HG03175 (cell line): ENCODE measurements around the gene TLX3.

Source experiments
- ATAC-seq: cut with Tn5 transposase; IDR thresholded peaks from one replicate; pipeline ENCODE4 v1.9.1; 2021; ENCODE audit warnings: mild to moderate bottlenecking, moderate library complexity; ENCODE audit not compliant: unreplicated experiment

Gene TLX3

DNA sequence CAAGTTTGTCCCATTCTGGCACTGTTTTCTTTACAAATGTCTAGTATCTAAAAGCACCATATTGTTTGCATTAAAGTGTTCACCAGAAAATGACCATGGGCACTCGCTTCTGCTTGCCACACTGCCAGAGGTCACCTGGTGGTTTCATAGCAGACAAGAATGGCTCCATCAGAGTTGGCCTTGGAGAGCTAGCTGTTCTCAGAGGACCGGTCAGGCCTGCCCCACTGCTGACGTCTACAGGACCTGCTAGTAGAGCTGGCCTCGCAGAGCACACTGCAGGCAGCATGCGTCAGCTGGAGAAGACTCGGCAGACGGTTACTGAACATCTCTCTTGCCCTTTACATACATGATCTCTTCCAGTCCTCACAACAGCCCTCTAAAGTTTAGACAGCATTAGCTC, 8.7 kb upstream of the TLX3 start:
- ATAC-seq, result no peak

DNA sequence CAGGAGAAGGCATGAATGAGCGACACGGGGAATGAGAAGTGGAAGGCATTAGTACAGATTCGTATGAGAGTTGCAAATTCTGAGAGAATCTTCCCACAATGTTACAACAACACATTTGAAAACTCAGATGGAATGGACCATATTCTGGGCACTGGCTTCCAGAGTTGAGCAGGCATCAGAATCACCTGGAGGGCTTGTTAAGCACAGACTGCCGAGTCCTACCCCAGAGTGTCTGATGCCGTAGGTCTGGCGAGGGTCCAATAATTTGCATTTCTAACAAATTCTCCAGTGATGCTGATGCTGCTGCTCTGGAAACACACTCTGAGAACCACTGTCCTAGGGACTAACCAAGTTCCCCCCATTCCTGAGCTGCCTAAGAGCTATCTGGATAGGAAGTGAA, 2.9 kb upstream of the TLX3 start:
- ATAC-seq, result no peak

DNA sequence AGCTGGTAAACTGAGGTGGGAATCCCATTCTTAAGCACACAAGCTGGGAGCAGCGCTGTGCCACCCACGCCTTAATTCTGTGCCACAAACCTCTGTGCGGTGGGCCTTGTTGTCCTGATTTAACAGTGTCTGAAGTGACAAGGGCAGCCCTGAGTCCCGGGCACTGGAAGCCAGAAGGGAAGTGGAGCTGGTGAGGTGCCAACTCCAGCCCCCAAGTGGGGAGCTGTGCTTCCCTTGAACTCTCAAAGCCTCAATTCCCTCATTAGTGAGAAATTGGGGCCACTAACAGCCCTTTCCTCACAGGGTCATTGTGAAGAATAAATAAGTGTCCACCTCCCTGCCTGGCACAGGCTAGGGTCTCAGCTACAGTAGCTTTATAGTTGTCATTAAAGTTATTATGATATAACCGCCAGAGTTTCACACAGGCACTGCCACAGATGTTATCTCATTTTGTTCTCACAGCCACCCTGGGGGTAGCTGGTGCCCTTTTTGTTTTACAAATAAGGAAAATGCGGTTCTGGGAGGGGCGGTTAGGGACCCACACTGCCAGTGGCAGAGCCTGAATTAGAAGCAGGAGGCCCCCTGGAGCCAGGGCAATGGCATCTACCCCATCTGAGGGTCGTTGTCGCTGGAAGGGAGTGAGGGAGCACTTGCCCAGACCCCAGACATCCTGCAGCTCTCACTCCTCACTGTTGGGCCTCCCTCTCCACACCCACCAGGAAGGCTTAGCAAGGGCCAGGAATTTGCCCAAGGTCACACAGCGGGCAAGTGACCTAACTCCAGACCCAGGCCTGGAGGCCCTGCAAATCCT, 2.1 kb upstream of the TLX3 start:
- no peak for ATAC-seq

DNA sequence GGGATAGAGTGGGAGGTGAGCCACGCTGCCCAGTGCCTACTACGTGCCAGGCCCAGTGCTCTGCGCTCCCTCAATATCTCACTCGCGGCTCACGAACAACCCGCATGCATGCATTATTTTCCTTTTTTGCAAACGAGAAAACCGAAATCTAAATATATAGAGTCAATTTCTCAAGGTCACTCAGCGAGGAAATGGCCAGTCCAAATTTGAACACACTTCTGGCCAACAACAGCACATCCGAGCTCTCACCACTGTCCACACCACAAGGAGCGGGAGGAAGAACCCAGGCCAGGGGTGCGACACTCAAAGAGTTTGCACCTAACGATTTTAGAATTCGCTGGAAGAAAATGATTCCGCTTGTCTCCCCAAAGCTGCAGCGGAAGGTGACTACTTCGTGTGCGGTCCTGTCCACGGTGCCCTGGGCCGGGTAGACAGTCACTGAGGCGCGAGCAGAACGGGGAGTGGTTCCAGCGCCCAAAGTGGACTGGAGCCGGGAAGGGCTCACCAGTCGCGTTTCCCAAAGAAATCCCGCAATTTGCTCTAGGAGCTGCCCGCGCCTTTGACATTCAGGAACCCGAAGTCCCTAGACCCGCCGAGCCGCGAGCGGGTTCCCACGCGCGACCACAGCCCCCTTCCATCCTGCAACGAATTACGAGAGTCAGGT, 1.1 kb upstream of the TLX3 start:
- no peak for ATAC-seq

DNA sequence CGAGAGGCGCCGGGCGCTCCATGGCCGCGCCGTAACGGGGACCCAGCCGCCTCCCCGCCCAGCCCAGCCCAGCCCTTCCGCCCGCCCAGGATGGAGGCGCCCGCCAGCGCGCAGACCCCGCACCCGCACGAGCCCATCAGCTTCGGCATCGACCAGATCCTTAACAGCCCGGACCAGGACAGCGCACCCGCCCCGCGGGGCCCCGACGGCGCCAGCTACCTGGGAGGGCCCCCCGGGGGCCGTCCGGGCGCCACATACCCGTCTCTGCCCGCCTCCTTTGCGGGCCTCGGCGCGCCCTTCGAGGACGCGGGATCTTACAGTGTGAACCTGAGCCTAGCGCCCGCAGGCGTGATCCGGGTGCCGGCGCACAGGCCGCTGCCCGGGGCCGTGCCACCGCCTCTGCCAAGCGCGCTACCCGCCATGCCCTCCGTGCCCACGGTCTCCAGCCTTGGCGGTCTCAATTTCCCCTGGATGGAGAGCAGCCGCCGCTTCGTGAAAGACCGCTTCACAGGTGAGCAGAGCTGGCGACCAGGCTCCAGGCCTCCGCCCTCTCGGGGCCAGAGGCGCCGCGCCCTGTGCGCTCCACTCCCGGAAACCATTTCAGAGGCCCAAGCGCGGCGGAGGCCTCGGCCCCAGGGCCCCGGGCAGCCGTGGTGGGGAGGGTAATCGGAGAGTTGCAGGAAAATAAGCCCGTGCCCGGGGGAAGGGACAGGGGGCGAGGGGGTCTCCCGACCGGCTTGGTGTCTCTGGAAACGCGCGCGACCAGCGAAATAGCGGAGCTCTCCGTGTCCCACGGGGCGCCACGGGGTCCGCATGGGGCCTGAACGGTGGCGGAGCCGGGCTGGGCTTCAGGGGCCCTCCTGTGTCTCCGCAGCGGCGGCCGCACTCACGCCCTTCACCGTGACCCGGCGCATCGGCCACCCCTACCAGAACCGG, 496 bp downstream of the TLX3 start:
- no peak for ATAC-seq

DNA sequence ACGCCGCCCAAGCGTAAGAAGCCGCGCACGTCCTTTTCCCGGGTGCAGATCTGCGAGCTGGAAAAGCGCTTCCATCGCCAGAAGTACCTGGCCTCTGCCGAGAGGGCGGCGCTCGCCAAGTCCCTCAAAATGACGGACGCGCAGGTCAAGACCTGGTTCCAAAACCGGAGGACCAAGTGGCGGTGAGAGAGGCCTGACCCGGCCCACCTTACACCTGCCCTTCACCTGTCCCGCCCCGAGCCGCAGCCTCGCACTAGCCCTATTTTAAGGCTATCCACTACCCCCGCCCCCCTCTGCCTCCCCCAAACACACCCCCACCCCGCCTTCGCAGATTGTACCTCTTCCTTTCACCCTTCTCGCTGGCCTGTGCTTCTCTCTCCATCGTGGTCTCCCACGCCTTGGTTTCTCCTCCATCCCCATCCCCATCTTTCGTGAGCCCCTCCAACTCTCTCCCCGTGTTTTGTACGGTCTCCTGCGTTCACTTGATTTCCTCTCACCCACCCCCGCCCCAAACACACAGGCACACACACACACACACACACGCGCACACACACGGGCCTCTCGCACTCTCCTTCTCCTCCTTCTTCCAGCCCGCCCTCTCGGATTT, 1.3 kb downstream of the TLX3 start:
- ATAC-seq, result no peak

DNA sequence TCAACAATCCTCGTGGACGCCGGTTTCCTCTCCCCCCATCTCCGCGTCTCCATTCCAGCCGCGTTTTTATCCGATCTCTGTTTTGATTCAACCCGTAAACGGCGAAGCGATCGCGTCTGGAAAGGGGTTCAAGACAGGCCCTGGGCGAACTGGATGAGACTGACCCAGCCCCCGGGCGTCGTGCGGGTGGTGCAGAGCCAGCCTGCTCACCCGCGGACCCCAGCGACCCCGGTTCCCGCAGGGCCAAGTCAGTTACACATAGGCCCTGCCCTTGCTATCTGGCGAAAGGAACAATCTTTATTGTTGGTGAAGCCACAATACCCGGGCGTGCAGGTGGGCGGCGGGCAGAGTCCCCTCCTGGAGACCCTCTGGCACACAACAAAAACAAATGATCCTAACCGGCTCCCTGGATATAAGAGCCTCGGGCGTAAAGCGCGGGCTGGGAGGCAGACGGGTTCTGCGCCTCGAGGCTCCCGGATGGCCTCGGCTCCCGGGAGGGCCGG, 1.8 kb downstream of the TLX3 start:
- ATAC-seq, result no peak

DNA sequence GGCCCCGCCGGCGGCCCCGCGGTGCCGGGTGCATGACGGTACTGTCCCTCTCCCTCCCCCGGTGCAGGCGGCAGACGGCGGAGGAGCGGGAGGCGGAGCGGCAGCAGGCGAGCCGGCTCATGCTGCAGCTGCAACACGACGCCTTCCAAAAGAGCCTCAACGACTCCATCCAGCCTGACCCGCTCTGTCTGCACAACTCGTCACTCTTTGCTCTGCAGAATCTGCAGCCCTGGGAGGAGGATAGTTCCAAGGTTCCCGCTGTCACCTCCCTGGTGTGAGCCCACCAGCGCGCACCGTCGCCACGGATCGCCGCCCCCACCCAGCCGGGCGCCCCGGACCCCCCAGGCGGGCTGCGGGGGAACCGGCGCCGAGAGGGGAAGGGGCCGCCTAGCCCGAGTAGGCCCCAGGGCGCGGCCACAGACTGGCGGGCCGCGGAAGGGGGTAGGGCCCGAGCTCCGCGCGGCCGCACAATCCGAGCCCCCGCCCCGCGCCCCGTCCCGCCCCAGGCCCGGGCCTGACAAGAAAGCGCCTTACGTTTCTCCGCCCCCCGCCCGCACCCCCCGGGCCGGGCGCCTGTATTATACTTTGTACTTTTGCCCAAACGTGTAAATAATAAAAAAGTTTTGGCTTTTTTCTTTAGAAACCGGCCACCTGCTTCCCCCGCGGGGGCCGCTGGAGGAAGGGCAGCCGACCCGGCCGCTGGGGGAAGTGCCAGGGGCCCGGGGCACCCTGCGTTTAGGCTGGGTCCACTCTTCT, 2.5 kb downstream of the TLX3 start:
- ATAC-seq, result no peak

DNA sequence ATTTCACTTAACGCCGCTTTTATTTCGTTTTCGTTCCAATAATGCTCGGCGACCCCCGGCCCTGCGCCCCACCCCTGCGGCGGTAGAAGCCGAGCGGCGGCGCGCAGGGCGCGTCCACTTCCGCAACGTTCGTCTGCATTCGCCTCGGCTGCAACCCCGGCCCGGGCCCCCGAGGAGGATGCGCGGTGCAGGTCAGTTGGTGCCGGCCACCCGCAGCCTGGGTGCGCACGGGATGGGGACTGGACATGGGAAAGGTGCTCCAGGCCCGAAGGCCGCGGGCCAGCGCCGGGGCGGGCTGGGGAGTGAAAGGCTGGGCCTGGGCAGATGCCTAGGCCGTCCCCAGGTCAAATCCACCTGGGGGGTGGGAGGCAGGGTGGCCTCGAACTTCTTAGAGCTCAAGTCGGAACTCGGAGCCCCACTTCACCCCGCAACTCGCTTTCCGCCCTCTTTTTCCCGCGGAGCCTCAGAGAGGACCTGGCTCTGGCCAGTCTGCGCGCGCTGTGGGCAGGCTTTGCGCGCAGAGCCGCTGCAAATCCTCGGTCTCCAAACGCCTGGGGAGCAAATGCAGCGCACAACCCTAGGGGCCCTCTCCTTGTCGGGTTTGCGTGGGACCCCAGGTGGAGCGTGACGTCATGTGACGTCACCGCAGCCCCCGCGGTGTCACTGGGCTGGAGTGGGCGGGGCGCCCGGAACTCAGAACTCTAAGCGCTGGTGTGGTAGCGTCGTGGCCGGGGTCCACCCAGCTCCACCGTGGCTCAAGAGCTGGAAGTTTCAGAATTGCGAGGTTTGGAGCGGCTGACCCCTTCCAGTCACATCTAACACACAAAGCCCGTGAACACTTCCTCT, 3.3 kb downstream of the TLX3 start:
- no peak for ATAC-seq

DNA sequence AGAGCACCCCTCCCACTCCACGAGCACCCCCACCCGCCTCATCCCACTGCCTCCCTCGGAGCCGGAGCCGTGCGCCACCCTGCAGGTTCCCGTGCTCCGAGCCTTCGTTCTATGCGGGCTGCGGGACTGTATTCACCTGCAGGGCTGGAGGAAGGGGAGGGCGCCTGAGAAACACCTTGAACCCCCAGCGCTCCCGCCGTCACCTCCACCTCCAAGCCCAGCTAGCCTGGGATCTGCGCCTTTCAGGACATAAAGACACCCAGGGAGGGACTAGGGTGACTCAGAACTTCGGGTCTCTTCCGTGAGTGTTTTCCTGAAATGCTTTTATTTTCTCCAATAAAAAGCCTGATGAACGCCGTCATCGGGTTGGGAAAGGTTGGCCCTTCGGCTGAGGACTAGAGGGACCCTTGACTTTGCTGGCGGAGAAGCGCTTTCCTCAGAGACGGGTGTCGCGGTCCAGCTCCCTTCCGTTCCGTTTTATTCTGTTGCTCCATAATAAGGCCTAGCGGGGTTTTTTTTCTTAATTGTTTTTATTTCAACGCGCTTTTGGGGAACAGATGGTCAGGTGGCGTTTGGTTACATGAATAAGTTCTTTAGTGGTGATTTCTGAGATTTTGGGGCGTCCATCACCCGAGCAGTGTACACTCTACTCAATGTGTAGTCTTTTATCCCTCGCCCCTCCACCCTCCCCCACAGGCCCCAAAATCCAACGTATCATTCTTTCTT, 4.6 kb downstream of the TLX3 start:
- no peak for ATAC-seq

DNA sequence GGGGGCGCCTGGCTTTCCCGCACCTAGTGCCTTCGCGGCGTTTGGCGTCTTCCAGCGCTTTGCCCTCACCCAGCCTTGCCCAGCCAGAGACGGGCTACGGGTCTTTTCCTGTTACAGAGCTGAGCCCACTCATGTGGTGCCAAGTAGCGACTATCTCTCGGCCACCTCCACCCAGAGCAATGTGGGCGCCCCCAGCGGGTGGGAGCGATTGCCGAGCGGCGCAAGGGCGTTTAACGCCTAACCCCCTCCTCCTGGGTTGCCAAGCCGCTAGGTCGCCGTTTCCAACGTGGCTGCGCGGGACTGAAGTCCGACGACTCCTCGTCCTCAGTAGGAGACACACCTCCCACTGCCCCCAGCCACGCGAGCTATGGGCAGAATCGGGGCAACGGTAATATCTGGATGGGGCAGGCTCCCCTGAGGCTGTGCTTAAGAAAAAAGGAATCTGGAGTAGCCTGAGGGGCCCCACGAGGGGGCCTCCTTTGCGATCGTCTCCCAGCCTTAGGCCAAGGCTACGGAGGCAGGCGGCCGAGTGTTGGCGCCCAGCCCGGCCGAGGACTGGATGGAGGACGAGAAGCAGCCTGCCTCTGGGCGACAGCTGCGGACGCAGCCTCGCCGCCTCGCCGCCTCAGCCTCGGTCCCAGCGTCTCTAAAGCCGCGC, 5.8 kb downstream of the TLX3 start:
- no peak for ATAC-seq

DNA sequence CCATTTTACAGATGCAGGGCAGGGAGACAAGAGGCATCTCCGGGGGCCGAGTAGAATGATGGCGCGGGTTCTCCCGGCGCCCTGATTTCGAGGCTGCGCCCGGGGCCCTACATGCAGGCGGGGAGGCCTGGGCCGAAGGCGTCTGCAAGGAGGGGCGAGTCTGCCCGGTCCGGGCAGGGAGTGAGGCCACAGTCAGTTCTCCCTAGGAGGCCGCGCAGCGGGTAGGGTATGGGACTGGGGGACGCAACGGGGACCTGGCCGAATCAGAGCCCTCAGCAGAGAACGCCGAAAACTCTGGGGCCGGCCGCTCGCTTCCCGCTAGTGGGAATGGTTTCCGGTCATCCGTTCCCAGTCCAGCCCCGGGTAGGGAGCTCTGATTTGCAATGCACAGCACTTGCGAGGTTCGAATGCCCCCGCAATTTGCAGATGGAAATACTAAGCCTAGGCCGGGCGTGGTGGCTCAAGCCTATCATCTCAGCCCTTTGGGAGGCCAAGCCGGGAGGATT, 6.4 kb downstream of the TLX3 start:
- no peak for ATAC-seq

DNA sequence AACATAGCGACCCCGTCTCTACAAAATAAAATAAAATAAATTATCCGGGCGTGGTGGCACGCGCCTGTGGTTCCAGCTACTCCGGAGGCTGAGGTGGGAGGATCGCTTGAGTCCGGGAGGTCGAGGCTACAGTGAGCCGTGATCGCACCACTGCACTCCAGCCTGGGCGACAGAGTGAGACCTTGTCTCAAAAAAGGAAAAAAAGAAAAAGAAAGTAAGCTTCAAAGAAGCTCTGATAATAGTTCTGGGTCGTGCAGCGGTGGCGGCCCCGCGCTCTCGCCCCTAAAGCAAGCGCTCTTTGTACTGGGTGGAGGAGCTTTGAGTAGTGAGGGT, 6.8 kb downstream of the TLX3 start:
- no peak for ATAC-seq

DNA sequence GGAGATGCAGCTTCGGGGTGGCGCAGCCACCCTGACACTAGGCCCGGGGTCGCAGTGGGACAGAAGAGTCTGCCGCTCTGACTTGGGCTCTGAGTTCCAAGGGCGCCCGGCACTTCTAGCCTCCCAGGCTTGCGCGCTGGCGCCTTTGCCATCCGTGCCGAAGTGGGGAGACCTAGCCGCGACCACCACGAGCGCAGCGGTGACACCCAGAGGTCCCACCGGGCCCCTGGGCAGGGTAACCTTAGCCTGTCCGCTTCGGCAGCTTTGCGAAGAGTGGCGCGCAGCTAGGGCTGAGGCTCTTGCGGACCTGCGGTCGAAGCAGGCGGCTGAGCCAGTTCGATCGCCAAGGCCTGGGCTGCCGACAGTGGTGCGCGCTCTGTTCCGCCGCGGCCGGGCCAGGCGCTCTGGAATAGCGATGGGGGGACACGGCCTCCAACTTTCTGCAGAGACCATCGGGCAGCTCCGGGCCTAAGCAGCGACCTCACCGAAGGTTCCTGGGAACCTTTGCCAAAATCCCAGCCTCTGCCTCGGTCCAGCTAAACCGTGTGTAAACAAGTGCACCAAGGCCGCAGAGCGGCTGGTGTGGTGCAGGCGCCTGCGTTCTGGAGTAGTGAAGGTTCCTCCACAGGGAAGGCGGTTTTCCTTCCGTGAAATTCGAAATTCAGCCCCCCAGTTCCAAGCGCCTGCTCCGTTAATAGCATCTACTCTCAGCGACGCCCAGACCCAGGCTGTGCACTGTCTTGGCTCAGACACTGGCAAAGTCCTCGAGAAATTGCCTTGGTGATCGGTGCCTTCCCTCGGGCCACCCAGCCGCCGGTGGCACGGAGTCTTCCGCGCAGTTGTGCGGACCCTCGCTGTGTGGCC, 7.4 kb downstream of the TLX3 start:
- no peak for ATAC-seq

DNA sequence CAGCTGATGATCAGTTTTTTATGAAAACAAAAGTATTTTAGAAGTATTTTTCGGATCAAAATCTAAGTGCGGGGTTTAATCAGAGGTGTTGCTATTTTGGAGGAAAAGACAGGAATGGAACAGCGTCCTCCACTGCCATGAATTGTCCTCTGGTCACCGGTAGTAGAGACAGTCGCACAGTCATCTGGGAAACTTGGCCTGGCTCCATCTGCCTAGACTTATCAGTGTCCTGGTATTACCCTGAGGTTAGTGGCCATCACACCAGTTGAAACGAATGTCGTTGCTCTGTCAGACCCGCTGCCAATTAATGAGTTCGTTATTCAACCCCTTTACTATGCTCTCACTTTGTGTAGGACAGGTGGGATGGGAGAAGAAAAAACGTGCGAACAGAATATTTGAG, 8.2 kb downstream of the TLX3 start:
- no peak for ATAC-seq

DNA sequence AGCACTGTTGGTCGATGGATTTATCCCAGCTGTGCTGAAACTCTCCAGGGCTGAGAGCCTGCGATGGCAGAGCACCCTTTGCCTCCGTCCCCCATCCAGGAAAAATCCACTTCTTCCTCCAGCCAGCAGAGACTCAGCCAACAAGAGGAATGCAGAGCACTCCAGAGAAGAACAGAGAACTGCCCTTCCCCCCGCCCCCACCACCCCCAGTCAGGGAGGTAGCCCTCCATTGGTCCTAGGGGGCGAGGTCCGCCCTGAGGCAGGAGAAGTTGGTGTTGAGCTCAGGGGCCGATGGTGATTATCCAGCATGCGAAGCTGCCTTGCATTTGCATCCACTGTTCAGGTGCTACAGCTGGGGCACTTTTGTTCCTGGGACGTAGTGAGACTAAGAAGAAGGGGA, 9.0 kb downstream of the TLX3 start:
- no peak for ATAC-seq

DNA sequence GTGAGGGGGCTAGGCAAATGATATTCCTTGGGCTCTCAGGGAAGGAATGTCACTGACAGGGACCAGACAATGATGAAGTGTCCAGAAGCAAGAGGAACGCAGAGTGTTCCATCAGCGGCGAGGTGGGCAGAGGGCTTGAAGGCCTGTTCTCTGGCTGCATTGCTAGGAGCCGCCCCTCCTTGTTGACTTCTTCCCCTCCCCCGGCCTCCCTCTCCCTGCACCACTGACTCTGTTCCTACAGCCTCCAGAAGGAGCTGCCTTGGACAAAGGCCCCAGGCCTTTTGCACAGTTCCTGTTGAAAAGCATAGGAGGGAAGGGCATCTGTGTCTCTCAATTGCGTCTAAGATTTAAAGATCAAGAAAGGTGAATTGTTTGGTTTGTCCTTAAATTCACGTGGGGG, 12.4 kb downstream of the TLX3 start:
- ATAC-seq, result no peak
